Hepatocyte (in vitro differentiated cells): ENCODE results near the gene PIN1.

ENCODE experiments used
- EZH2phosphoT487 ChIP-seq: fragments of 200-600 bp; sonication (generic); IDR thresholded peaks from one replicate; pipeline ENCODE4 v1.6.1; 2018; ENCODE audit warnings: antibody characterized with exemption, mild to moderate bottlenecking, low read depth, moderate library complexity; ENCODE audit not compliant: unreplicated experiment, severe bottlenecking
- TF ChIP-seq, protein P1 (sequence below): fragments of 200-600 bp; sonication (generic); IDR thresholded peaks from 2 replicates; pipeline ENCODE4 v1.5.1; 2016; ENCODE audit warnings: antibody characterized with exemption, mild to moderate bottlenecking; ENCODE audit not compliant: poor library complexity

DNA sequence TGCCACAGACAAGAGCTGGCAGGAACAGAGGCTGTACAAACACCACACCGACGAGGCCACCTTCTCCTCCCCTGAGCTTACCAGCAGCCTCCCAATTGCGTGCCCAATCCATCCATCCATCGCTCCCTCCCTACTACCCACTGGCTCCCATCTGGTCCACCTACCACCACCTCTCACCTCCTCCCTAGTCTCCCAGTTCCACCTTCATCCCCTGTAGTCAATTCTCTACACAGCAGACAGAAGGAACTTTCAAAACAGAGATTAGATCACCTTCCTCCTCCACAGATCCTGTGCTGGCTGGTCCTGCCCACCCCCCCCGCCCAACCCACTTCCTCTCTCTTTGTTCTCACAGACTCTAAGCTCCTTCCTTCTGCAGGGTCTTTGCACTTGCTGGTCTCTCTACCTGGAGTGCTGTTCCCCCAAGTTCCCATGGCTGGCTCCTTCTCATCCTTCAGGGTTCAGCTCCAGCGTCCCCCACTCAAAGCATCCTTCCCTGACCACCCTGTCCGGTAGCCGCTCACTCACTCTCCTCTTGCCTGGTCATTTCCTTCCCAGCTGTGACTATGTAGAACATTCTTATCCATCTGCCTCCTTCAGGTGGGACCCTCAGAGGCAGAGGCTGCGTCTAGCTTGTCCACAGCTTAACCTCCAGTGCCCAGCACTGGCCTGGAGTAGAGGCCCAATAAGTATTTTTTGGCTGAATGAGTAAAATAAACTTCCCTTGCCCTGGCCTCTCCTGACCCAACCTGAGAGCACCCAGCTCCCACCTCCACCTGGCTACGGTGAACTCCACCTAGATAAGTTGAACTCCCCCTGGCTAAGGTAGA is 23.0 kb downstream of the PIN1 start:
- TF ChIP-seq, protein P1, sequence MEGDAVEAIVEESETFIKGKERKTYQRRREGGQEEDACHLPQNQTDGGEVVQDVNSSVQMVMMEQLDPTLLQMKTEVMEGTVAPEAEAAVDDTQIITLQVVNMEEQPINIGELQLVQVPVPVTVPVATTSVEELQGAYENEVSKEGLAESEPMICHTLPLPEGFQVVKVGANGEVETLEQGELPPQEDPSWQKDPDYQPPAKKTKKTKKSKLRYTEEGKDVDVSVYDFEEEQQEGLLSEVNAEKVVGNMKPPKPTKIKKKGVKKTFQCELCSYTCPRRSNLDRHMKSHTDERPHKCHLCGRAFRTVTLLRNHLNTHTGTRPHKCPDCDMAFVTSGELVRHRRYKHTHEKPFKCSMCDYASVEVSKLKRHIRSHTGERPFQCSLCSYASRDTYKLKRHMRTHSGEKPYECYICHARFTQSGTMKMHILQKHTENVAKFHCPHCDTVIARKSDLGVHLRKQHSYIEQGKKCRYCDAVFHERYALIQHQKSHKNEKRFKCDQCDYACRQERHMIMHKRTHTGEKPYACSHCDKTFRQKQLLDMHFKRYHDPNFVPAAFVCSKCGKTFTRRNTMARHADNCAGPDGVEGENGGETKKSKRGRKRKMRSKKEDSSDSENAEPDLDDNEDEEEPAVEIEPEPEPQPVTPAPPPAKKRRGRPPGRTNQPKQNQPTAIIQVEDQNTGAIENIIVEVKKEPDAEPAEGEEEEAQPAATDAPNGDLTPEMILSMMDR, result no peak
- no peak for TF ChIP-seq EZH2phosphoT487
